ENCODE data around the gene TMEM202.
"Not testable (repeated sequence)": the region's sequence is repeated elsewhere in the genome, so short reads cannot be mapped to it uniquely, and the experiment has no call there.

Gene TMEM202

GRCh38 chr15:72397796-72398588 is at the start of gene TMEM202:
Gene TMEM202, plus strand, starts transcription at chr15:72398305. Its CDS starts 22 bp downstream, at chr15:72398327.
- no peak for DNase-seq (ENCODE audit: low read depth in 2 of 2, low spot score in 1 of 2)

- DNase-seq (ENCODE audit: low read depth in 2 of 2, low spot score in 1 of 2): no peak
These were observed 44.8 kb upstream of the TMEM202 start for GRCh38 chr15:72353266-72353665.

- DNase-seq (ENCODE audit: low read depth in 2 of 2, low spot score in 1 of 2): no peak
These were observed 43.6 kb upstream of the TMEM202 start for GRCh38 chr15:72354496-72354895.

GRCh38 chr15:72358121-72358520 is 40.0 kb upstream of the TMEM202 start:
- DNase-seq (ENCODE audit: low read depth in 2 of 2, low spot score in 1 of 2): no peak

GRCh38 chr15:72358650-72359171 is 39.4 kb upstream of the TMEM202 start:
- DNase-seq (ENCODE audit: low read depth in 2 of 2, low spot score in 1 of 2): no peak

- no peak for DNase-seq (ENCODE audit: low read depth in 2 of 2, low spot score in 1 of 2)
These were observed 36.9 kb upstream of the TMEM202 start for GRCh38 chr15:72361176-72361575.

- no peak for DNase-seq (ENCODE audit: low read depth in 2 of 2, low spot score in 1 of 2)
These were observed 32.3 kb upstream of the TMEM202 start for GRCh38 chr15:72365844-72366243.

GRCh38 chr15:72368325-72368724 is 29.8 kb upstream of the TMEM202 start:
- DNase-seq (ENCODE audit: low read depth in 2 of 2, low spot score in 1 of 2): no peak

- no peak for DNase-seq (ENCODE audit: low read depth in 2 of 2, low spot score in 1 of 2)
These were observed 29.2 kb upstream of the TMEM202 start for GRCh38 chr15:72368899-72369298.

GRCh38 chr15:72369964-72370363 is 28.1 kb upstream of the TMEM202 start:
- DNase-seq (ENCODE audit: low read depth in 2 of 2, low spot score in 1 of 2): no peak

GRCh38 chr15:72372361-72372760 is 25.7 kb upstream of the TMEM202 start:
- DNase-seq (ENCODE audit: low read depth in 2 of 2, low spot score in 1 of 2): no peak

- DNase-seq (ENCODE audit: low read depth in 2 of 2, low spot score in 1 of 2): no peak
These were observed 22.6 kb upstream of the TMEM202 start for GRCh38 chr15:72375501-72375845.

- DNase-seq (ENCODE audit: low read depth in 2 of 2, low spot score in 1 of 2): peak; percentile 91 to 93
These were observed 22.1 kb upstream of the TMEM202 start, which contains the start of gene HEXA for GRCh38 chr15:72375846-72376581. Gene HEXA, minus strand, starts transcription at chr15:72376014. Its CDS starts 42 bp downstream, at chr15:72375972.

- DNase-seq (ENCODE audit: low read depth in 2 of 2, low spot score in 1 of 2): no peak
These were observed 20.8 kb upstream of the TMEM202 start for GRCh38 chr15:72377331-72377730.

GRCh38 chr15:72379106-72379505 is 19.0 kb upstream of the TMEM202 start:
- DNase-seq (ENCODE audit: low read depth in 2 of 2, low spot score in 1 of 2): not testable (repeated sequence)

- DNase-seq (ENCODE audit: low read depth in 2 of 2, low spot score in 1 of 2): no peak
These were observed 18.2 kb upstream of the TMEM202 start for GRCh38 chr15:72379856-72380430.

GRCh38 chr15:72380743-72381142 is 17.4 kb upstream of the TMEM202 start:
- DNase-seq (ENCODE audit: low read depth in 2 of 2, low spot score in 1 of 2): no peak

- DNase-seq (ENCODE audit: low read depth in 2 of 2, low spot score in 1 of 2): no peak
These were observed 16.0 kb upstream of the TMEM202 start for GRCh38 chr15:72382146-72382545.

- DNase-seq (ENCODE audit: low read depth in 2 of 2, low spot score in 1 of 2): no peak
These were observed 10.4 kb upstream of the TMEM202 start for GRCh38 chr15:72387741-72388140.

- DNase-seq (ENCODE audit: low read depth in 2 of 2, low spot score in 1 of 2): no peak
These were observed 8.9 kb upstream of the TMEM202 start for GRCh38 chr15:72389231-72389630.

GRCh38 chr15:72396331-72396730 is 1.8 kb upstream of the TMEM202 start:
- DNase-seq (ENCODE audit: low read depth in 2 of 2, low spot score in 1 of 2): not testable (repeated sequence)

GRCh38 chr15:72398648-72399047 is 543 bp downstream of the TMEM202 start:
- no peak for DNase-seq (ENCODE audit: low read depth in 2 of 2, low spot score in 1 of 2)

All from stimulated activated CD8-positive, alpha-beta memory T cell treated with anti-CD3 and anti-CD28 coated beads, Interleukin-4, amount 100 ng/mL, for 1 hour (primary cell).